Measurements from ENCODE around the gene STXBP4. TPM values are rescaled to one million over a fixed set of nuclear protein-coding genes. Genes with fewer than 3 reads are reported as not detected.
A peak's percentile ranks its signal among the peaks of the same experiment; 100 is the strongest.

STXBP4 gene
- total RNA-seq, 1 experiment from 2014 or later: 12.0 TPM

DNA sequence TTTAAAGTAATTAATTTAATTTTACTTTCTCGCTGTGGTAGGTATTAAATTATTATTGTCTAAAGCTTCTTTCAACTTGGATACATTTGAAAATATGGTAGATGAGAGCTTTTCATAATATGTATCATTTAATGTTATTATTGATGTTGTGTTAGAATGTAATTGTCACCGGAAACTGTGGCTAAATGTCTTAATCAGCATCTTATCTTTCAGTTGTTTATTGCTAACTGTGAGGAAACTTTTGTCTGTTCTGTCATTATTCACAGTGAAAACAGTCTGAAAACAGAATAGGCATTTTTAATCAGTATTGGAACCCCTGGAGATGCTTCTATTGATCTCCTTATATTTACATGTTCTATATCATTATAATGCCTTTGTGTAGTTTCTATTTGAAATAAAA is 120.7 kb downstream of the STXBP4 start (continued):
- TF ChIP-seq, protein P1, sequence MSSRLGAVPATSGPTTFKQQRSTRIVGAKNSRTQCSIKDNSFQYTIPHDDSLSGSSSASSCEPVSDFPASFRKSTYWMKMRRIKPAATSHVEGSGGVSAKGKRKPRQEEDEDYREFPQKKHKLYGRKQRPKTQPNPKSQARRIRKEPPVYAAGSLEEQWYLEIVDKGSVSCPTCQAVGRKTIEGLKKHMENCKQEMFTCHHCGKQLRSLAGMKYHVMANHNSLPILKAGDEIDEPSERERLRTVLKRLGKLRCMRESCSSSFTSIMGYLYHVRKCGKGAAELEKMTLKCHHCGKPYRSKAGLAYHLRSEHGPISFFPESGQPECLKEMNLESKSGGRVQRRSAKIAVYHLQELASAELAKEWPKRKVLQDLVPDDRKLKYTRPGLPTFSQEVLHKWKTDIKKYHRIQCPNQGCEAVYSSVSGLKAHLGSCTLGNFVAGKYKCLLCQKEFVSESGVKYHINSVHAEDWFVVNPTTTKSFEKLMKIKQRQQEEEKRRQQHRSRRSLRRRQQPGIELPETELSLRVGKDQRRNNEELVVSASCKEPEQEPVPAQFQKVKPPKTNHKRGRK (CRISPR knock-in tag; IDR thresholded peaks at IDR 0.05; ENCODE audit: borderline replicate concordance): no peak
- no peak for TF ChIP-seq FOXP1 (CRISPR knock-in tag; IDR thresholded peaks at IDR 0.05; ENCODE audit: borderline replicate concordance)
- TF ChIP-seq ATF1 (CRISPR knock-in tag; IDR thresholded peaks at IDR 0.05): no peak
- no peak for TF ChIP-seq MXD4 (CRISPR knock-in tag; IDR thresholded peaks at IDR 0.05; ENCODE audit: borderline replicate concordance)

DNA sequence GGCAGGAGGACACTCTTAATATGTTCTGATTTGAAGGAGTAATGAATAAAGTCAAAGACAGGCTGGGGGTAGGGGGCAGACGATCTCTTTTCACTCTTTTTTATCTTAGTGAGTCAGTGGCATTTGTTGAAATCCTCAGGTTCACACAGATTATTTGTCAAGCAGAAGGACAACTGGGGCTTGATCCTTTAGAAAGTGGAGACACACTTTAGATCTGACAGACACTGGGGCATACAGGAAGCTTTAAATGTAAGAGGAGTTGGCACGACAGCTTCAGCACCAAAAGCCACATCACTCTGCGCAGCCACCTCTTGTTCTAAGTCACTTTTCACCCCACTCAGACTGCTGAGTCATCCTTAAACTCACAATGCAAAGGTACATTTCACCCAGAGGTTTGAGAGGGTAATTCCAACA is 121.5 kb downstream of the STXBP4 start:
- POLR2A ChIA-PET: no interaction called here
- ATAC-seq: peak; percentile 30; the same call in 1 of the 2 replicates
- H3K9me3 Mint-ChIP-seq: no peaks in the 10 kb centered on the region
- TF ChIP-seq, protein P2, sequence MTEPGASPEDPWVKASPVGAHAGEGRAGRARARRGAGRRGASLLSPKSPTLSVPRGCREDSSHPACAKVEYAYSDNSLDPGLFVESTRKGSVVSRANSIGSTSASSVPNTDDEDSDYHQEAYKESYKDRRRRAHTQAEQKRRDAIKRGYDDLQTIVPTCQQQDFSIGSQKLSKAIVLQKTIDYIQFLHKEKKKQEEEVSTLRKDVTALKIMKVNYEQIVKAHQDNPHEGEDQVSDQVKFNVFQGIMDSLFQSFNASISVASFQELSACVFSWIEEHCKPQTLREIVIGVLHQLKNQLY (CRISPR knock-in tag; IDR thresholded peaks at IDR 0.05): no peak
- TF ChIP-seq, protein P3, sequence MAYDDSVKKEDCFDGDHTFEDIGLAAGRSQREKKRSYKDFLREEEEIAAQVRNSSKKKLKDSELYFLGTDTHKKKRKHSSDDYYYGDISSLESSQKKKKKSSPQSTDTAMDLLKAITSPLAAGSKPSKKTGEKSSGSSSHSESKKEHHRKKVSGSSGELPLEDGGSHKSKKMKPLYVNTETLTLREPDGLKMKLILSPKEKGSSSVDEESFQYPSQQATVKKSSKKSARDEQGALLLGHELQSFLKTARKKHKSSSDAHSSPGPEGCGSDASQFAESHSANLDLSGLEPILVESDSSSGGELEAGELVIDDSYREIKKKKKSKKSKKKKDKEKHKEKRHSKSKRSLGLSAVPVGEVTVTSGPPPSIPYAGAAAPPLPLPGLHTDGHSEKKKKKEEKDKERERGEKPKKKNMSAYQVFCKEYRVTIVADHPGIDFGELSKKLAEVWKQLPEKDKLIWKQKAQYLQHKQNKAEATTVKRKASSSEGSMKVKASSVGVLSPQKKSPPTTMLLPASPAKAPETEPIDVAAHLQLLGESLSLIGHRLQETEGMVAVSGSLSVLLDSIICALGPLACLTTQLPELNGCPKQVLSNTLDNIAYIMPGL (CRISPR knock-in tag; IDR thresholded peaks at IDR 0.05): no peak
- TF ChIP-seq ZNF396 (CRISPR knock-in tag; IDR thresholded peaks at IDR 0.05; ENCODE audit: borderline replicate concordance) (no peak), ZNF423 (CRISPR knock-in tag; IDR thresholded peaks at IDR 0.05) (no peak), TEAD4 (CRISPR knock-in tag; IDR thresholded peaks at IDR 0.05) (no peak), SMAD4 (CRISPR knock-in tag; IDR thresholded peaks at IDR 0.05) (no peak), GTF2I (CRISPR knock-in tag; conservative IDR thresholded peaks at IDR 0.05) (no peak), RELA (CRISPR knock-in tag; IDR thresholded peaks at IDR 0.05; ENCODE audit: borderline replicate concordance) (no peak), ZNF416 (CRISPR knock-in tag; IDR thresholded peaks at IDR 0.05) (no peak)
- TF ChIP-seq, protein P4, sequence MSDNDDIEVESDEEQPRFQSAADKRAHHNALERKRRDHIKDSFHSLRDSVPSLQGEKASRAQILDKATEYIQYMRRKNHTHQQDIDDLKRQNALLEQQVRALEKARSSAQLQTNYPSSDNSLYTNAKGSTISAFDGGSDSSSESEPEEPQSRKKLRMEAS (CRISPR knock-in tag; IDR thresholded peaks at IDR 0.05): no peak
- TF ChIP-seq, protein P5, sequence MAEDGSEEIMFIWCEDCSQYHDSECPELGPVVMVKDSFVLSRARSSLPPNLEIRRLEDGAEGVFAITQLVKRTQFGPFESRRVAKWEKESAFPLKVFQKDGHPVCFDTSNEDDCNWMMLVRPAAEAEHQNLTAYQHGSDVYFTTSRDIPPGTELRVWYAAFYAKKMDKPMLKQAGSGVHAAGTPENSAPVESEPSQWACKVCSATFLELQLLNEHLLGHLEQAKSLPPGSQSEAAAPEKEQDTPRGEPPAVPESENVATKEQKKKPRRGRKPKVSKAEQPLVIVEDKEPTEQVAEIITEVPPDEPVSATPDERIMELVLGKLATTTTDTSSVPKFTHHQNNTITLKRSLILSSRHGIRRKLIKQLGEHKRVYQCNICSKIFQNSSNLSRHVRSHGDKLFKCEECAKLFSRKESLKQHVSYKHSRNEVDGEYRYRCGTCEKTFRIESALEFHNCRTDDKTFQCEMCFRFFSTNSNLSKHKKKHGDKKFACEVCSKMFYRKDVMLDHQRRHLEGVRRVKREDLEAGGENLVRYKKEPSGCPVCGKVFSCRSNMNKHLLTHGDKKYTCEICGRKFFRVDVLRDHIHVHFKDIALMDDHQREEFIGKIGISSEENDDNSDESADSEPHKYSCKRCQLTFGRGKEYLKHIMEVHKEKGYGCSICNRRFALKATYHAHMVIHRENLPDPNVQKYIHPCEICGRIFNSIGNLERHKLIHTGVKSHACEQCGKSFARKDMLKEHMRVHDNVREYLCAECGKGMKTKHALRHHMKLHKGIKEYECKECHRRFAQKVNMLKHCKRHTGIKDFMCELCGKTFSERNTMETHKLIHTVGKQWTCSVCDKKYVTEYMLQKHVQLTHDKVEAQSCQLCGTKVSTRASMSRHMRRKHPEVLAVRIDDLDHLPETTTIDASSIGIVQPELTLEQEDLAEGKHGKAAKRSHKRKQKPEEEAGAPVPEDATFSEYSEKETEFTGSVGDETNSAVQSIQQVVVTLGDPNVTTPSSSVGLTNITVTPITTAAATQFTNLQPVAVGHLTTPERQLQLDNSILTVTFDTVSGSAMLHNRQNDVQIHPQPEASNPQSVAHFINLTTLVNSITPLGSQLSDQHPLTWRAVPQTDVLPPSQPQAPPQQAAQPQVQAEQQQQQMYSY (CRISPR knock-in tag; IDR thresholded peaks at IDR 0.05): no peak
- TF ChIP-seq, protein P6, sequence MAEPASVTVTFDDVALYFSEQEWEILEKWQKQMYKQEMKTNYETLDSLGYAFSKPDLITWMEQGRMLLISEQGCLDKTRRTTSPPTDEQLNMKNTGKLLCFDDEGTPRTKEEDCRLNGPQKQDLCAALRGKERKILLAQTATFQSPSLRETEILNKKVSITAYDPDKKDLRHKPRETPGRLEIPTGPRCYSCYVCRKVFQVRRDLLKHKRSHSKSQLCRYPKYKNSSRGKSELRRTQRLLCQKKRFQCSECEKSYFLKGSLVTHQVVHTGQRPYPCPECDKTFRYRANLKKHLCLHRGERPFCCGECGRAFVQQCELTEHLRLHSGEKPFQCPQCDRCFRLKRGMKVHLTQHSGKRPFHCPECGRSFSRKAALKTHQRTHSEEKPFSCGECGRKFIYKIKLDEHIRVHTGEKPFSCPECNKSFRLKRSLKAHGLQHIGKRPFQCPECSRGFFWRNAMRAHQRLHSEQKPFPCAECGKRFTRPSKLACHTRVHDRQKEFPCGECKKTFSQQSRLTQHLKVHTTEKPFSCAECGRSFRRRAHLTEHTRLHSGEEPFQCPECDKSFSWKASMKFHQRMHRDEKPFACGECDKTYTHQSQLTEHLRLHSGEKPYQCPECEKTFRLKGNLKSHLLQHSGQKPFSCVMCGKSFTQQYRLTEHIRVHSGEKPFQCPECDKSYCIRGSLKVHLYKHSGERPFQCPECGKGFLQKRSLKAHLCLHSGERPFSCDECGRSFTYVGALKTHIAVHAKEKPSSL (CRISPR knock-in tag; conservative IDR thresholded peaks at IDR 0.05): no peak
- TF ChIP-seq, protein P7, sequence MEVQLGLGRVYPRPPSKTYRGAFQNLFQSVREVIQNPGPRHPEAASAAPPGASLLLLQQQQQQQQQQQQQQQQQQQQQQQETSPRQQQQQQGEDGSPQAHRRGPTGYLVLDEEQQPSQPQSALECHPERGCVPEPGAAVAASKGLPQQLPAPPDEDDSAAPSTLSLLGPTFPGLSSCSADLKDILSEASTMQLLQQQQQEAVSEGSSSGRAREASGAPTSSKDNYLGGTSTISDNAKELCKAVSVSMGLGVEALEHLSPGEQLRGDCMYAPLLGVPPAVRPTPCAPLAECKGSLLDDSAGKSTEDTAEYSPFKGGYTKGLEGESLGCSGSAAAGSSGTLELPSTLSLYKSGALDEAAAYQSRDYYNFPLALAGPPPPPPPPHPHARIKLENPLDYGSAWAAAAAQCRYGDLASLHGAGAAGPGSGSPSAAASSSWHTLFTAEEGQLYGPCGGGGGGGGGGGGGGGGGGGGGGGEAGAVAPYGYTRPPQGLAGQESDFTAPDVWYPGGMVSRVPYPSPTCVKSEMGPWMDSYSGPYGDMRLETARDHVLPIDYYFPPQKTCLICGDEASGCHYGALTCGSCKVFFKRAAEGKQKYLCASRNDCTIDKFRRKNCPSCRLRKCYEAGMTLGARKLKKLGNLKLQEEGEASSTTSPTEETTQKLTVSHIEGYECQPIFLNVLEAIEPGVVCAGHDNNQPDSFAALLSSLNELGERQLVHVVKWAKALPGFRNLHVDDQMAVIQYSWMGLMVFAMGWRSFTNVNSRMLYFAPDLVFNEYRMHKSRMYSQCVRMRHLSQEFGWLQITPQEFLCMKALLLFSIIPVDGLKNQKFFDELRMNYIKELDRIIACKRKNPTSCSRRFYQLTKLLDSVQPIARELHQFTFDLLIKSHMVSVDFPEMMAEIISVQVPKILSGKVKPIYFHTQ (CRISPR knock-in tag; IDR thresholded peaks at IDR 0.05): no peak
- TF ChIP-seq, protein P8, sequence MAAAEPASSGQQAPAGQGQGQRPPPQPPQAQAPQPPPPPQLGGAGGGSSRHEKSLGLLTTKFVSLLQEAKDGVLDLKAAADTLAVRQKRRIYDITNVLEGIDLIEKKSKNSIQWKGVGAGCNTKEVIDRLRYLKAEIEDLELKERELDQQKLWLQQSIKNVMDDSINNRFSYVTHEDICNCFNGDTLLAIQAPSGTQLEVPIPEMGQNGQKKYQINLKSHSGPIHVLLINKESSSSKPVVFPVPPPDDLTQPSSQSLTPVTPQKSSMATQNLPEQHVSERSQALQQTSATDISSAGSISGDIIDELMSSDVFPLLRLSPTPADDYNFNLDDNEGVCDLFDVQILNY (CRISPR knock-in tag; IDR thresholded peaks at IDR 0.05): no peak
- TF ChIP-seq, protein P9, sequence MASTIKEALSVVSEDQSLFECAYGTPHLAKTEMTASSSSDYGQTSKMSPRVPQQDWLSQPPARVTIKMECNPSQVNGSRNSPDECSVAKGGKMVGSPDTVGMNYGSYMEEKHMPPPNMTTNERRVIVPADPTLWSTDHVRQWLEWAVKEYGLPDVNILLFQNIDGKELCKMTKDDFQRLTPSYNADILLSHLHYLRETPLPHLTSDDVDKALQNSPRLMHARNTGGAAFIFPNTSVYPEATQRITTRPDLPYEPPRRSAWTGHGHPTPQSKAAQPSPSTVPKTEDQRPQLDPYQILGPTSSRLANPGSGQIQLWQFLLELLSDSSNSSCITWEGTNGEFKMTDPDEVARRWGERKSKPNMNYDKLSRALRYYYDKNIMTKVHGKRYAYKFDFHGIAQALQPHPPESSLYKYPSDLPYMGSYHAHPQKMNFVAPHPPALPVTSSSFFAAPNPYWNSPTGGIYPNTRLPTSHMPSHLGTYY (CRISPR knock-in tag; IDR thresholded peaks at IDR 0.05): no peak
- no peak for DNase-seq (ENCODE audit: low spot score)
- peak overlapping the region; percentile 17; the same call in 1 of the 2 replicates for H3K27ac Mint-ChIP-seq
- CTCF ChIA-PET: no interaction called here
- no peaks in the 10 kb centered on the region for H3K27me3 Mint-ChIP-seq (ENCODE audit: low read depth)
- peaks cover 7% of the 10 kb centered on the region for H3K4me1 Mint-ChIP-seq
- H3K36me3 Mint-ChIP-seq: no peaks in the 10 kb centered on the region
- H3K4me3 Mint-ChIP-seq: no peak overlapping the region

All from WTC11 (cell line).